DOHH2 (cell line): Measurements from ENCODE around the gene NHSL2.

Source experiments
- EZH2phosphoT487 ChIP-seq: fragments of 200-600 bp; sonication (generic); IDR thresholded peaks from 2 replicates; pipeline ENCODE4 v1.6.1; 2017; ENCODE audit warnings: borderline replicate concordance, mild to moderate bottlenecking, antibody characterized with exemption, low read length, moderate library complexity, mixed read lengths
- TF ChIP-seq, protein P1 (sequence below): fragments of 200-600 bp; sonication (generic); IDR thresholded peaks from one replicate; pipeline ENCODE4 v1.5.1; 2014; ENCODE audit warnings: antibody characterized with exemption, mild to moderate bottlenecking, low read depth, low read length; ENCODE audit not compliant: poor library complexity, severe bottlenecking

DNA sequence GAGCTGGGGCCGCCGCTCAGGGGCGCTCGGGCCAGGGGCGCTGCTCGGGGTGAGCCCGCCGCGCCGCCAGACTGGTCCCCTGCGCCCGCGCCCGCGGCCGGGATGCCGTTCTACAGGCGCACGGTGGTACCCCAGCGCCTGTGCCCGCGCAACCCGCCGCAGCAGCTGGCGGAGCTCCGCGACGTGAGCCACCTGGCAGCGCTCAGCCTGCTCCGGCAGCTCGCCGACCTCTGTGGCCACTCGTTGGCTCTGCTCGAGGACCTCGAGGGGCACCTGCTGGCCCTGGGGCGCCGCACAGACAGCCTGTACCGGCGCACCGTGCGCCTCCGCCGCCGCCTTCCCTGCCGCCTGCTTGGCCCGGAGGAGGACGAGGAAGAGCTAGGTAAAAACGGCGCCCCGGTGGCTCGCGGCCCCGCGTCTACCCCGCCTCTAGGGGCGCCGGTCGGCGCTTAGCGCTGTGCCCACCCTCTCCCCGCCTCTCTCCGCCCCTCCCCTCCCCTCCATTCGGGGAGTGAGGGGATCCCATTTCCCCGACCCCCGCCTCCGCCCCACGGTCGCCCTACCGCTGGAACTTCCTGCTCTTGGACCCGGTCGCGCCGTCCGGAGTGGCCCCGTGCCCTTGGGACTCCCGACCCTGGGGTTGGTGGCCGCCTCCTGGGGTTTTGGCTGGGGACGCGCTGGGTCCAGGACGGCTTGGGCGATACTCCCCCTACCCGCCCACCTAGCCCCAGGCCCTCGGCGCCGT, 513 bp downstream of the NHSL2 start:
- TF ChIP-seq, protein P1, sequence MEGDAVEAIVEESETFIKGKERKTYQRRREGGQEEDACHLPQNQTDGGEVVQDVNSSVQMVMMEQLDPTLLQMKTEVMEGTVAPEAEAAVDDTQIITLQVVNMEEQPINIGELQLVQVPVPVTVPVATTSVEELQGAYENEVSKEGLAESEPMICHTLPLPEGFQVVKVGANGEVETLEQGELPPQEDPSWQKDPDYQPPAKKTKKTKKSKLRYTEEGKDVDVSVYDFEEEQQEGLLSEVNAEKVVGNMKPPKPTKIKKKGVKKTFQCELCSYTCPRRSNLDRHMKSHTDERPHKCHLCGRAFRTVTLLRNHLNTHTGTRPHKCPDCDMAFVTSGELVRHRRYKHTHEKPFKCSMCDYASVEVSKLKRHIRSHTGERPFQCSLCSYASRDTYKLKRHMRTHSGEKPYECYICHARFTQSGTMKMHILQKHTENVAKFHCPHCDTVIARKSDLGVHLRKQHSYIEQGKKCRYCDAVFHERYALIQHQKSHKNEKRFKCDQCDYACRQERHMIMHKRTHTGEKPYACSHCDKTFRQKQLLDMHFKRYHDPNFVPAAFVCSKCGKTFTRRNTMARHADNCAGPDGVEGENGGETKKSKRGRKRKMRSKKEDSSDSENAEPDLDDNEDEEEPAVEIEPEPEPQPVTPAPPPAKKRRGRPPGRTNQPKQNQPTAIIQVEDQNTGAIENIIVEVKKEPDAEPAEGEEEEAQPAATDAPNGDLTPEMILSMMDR = no peak
- TF ChIP-seq EZH2phosphoT487 = no peak
